Upper lobe of left lung (tissue), 6 donors: Measurements from ENCODE around the gene TTC7B. TPM values are rescaled to one million over a fixed set of nuclear protein-coding genes. Genes with fewer than 3 reads are reported as not detected.

Experiments
- ATAC-seq, 2 donors: fragments of 200-7000 bp; cut with Tn5 transposase; one replicate each; pipeline ENCODE4 v1.9.1; 2022; ENCODE audit warnings: mild to moderate bottlenecking in 2 of 2, moderate library complexity in 2 of 2; ENCODE audit not compliant: low FRiP score in 2 of 2
- DNase-seq, 2 donors: peaks; one replicate each; pipeline ENCODE4 v3.0.0-alpha.2; 2019 to 2020
- H3K27ac ChIP-seq, 4 donors: fragments of 200-600 bp; sonication (generic); one replicate each; pipeline ENCODE4 v1.5.1; 2016 to 2019
- H3K27me3 ChIP-seq, 4 donors: fragments of 200-600 bp; sonication (generic); one replicate each; pipeline ENCODE4 v1.5.1; 2017 to 2019
- H3K36me3 ChIP-seq, 4 donors: fragments of 200-600 bp; sonication (generic); one replicate each; pipeline ENCODE4 v1.5.1; 2016 to 2019
- H3K4me1 ChIP-seq, 4 donors: fragments of 200-600 bp; sonication (generic); one replicate each; pipeline ENCODE4 v1.5.1; 2018 to 2019
- H3K4me3 ChIP-seq, 4 donors: fragments of 200-600 bp; sonication (generic); one replicate each; pipeline ENCODE4 v1.5.1; 2017 to 2019; ENCODE audit warnings: mild to moderate bottlenecking in 2 of 4, moderate library complexity in 1 of 4
- H3K9me3 ChIP-seq, 4 donors: fragments of 200-600 bp; sonication (generic); one replicate each; pipeline ENCODE4 v1.5.1; 2018 to 2019
- EP300 ChIP-seq, 4 donors: sonication (generic); formaldehyde crosslinking; IDR thresholded peaks; one replicate each; pipeline ENCODE4 v1.5.1; 2017; ENCODE audit warnings: antibody characterized with exemption in 4 of 4, control low read depth in 2 of 4
- POLR2A ChIP-seq, 4 donors: fragments of 450-650 bp; IDR thresholded peaks; one replicate each; pipeline ENCODE4 v1.5.1; 2016 to 2017; ENCODE audit warnings: antibody characterized with exemption in 4 of 4, mild to moderate bottlenecking in 2 of 4
- POLR2AphosphoS5 ChIP-seq, 2 donors: sonication (generic); formaldehyde crosslinking; IDR thresholded peaks; one replicate each; pipeline ENCODE4 v1.5.1; 2017; ENCODE audit warnings: antibody characterized with exemption in 2 of 2
- WGBS, 2 donors: methylation state at CpG; one replicate each; pipeline ENCODE4 v1.1.5; 2017 to 2018; 5-methylcytosine and 5-hydroxymethylcytosine counted together
- total RNA-seq, 6 donors: library from RNA; depleted of rRNA in 4 of 6; stranded (reverse); fragments of >200 nt in 4 of 6; gene quantifications; one replicate each; pipeline versions ENCODE4 v1.1.0 to v1.2.1, GENCODE V29; 2016 to 2021
- TF ChIP-seq, protein P1 (sequence below), 6 experiments: fragments of 450-650 bp in 4 of 6; fragments of 200-600 bp in 2 of 6; sonication (generic) in 2 of 6; IDR thresholded peaks; one replicate each; pipeline ENCODE4 v1.5.1; 2016 to 2019; ENCODE audit warnings: antibody characterized with exemption in 6 of 6
- donor health status: DM: no; HTN: no; CAD: no; lungs with moderate emphysema.
- donor health status: DM: no; HTN: yes; CAD: no; lungs with severe emphysema.

The TTC7B gene
- total RNA-seq, 6 donors from 2014 or later: 13.5 to 87.3 (median 37.5) TPM

DNA sequence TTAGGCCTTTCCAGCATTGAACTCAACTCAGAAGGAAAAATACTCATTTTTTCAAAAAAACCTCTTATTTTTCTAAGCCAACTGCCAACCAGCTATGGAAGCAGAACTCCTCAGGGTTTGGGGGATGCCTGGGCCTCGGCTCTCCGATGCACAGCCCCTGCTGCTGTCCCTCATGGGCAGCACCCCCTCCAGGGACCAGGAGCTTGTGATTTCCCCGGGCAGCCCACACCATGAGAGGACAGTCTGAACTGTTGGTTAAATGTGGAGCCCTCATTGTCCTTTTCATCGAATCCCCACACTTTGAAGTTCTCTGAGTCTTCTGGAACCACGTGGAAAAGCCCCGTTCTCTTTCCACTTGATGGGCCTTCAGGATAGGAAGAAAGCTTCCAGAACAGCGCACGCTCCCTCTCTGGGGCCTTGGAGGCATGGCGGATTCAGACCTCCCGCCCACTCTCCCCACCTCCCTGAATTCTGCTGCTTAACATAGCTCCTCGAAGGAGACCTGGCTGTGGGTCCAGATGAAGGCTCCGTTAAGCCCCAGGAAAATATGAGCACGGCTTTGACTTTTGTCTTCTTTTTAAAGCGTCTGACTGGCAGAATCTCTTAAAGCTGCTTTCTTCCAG lies 262.8 kb downstream of the TTC7B start:
- Histone ChIP-seq H3K4me3 (no peak overlapping the region), H3K9me3 (no peaks in the 10 kb centered on the region), H3K27me3 (no peaks in the 10 kb centered on the region), H3K4me1 (peaks cover 0 to 17% (median 12%) of the 10 kb centered on the region in 4 donors), H3K36me3 (no peaks in the 10 kb centered on the region), H3K27ac (no peak overlapping the region)
- ATAC-seq (no peak), DNase-seq (no peak)
- TF ChIP-seq, protein P1, sequence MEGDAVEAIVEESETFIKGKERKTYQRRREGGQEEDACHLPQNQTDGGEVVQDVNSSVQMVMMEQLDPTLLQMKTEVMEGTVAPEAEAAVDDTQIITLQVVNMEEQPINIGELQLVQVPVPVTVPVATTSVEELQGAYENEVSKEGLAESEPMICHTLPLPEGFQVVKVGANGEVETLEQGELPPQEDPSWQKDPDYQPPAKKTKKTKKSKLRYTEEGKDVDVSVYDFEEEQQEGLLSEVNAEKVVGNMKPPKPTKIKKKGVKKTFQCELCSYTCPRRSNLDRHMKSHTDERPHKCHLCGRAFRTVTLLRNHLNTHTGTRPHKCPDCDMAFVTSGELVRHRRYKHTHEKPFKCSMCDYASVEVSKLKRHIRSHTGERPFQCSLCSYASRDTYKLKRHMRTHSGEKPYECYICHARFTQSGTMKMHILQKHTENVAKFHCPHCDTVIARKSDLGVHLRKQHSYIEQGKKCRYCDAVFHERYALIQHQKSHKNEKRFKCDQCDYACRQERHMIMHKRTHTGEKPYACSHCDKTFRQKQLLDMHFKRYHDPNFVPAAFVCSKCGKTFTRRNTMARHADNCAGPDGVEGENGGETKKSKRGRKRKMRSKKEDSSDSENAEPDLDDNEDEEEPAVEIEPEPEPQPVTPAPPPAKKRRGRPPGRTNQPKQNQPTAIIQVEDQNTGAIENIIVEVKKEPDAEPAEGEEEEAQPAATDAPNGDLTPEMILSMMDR (IDR thresholded peaks at IDR 0.05): no peak
- TF ChIP-seq POLR2AphosphoS5 (IDR thresholded peaks at IDR 0.05): no peak
- no peak for TF ChIP-seq EP300 (IDR thresholded peaks at IDR 0.05)
- TF ChIP-seq POLR2A (IDR thresholded peaks at IDR 0.05): no peak
- 88 to 89% methylated on average over 14 of the region's 14 CpGs for WGBS, 2 donors

DNA sequence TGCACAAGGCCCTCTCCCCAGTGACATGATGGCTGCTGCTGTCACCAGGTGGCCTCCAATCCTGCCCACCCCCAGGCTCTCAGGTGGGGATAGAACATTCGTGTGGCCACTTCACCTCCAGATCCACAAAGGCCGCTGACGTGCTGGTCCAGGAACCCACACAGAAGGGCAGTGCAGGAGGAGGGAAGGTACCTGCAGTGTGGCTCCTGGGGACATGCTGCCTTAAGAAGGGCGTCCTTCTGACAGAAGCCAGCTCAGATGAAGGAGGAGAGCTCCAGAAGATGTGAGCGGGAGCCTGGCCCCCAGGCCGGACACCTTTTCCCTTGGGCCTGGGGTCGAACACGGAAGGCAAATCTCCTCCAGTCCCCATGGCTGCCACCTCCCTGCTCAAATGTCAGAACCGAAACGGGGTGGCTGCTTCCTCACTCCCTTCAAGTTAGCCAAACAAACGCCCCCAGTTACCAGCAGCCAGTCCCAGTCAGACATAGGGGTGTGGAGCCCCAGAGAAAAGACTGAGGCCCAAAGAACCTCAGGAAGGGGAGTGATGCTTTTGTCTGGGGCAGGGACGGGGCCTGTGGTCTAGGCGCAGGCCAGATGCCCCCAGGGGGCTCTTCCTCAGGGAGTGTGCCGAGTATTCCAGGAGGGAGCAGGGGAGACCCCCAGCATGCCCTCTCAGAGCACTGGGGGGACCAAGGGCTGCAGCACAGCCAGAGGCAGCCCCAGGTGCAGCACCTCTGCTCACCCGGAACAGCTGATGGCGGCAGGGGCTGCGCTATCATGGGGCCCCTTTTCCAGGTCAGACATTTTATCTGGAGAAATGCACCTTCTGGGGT lies 263.5 kb downstream of the TTC7B start:
- peaks cover 0 to 17% (median 12%) of the 10 kb centered on the region in 4 donors for H3K4me1 ChIP-seq
- TF ChIP-seq POLR2AphosphoS5 (IDR thresholded peaks at IDR 0.05): no peak
- TF ChIP-seq, protein P1 (IDR thresholded peaks at IDR 0.05): no peak
- TF ChIP-seq EP300 (IDR thresholded peaks at IDR 0.05): no peak
- no peak for TF ChIP-seq POLR2A (IDR thresholded peaks at IDR 0.05)
- ATAC-seq (no peak), DNase-seq (no peak)
- H3K36me3 ChIP-seq: no peaks in the 10 kb centered on the region
- no peak overlapping the region for H3K27ac ChIP-seq
- H3K27me3 ChIP-seq: no peaks in the 10 kb centered on the region
- H3K9me3 ChIP-seq: no peaks in the 10 kb centered on the region
- H3K4me3 ChIP-seq: no peak overlapping the region
- WGBS, 2 donors: 94 to 95% methylated on average over 8 to 17 of the region's 17 CpGs

DNA sequence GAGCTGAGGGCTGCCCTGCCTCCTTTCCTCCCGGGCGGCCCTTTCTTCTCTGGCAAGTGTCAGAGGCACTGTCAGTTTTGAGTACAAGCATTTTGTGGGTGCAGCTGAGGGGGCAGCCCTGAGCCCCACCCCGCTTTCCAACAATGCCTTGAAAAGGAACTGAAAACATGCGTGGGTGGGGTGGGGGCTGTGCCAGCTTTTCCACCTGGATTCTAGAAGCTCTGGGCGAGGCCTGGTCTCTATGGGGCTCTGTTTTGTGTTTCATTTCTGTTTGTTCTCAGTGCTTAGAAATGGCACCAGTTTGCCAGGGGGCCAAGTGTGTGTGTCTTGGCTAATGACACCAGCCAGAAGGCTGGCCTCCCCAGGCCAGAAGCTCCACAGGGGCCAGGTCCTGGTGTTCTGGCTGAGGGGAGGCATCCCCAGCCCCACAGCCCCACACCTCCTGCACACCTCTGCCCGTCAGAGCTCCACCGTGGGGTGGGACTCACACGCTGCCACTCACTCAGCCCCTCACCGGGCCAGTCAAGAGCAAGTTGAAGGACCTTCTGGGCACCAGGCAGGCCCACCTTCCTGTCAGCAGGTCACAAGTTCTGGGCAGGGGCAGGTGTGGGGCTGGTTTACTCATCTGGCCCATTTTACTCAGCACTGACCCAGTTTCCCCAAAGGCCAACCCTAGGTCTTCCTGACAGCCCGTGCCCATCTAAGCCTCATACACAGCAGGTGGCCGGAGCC lies 264.3 kb downstream of the TTC7B start:
- DNase-seq (no peak), ATAC-seq (no peak)

DNA sequence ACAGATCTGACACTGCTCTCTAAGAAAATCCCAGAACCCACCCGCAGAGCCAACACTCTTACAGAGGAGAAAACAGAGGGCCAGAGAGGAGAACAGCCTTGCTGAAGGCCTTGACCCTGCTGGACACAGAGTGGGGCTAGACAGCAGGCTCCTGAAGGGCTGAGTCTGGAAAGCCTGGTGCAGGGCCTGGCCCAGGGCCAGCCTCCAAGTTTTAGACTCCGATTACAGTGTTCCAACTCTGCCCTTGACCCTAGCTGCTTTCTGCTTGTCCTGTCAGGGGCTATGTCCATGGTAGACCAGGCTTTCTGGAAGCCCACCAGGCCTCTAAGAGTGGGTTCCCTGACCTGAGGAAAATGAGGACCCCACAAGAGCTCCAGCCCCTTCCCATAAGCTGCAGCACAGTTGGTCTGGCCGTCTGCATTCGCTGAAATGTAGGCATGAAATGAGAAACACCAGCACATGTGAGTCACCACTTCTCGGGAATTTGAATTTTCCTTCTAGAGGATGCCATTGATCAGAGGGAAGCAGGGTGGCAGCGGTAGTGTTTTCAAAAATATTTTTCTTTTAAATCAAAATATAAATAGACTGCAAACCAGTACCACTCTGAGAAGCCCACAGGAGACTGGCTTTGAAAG lies 265.0 kb downstream of the TTC7B start:
- H3K9me3 ChIP-seq: no peaks in the 10 kb centered on the region
- no peak overlapping the region for H3K27ac ChIP-seq
- H3K4me1 ChIP-seq: peaks cover 0 to 13% (median 8%) of the 10 kb centered on the region in 4 donors
- H3K4me3 ChIP-seq: no peak overlapping the region
- DNase-seq (no peak), ATAC-seq (no peak)
- TF ChIP-seq POLR2AphosphoS5 (IDR thresholded peaks at IDR 0.05) (no peak), POLR2A (IDR thresholded peaks at IDR 0.05) (no peak), EP300 (IDR thresholded peaks at IDR 0.05) (no peak)
- TF ChIP-seq, protein P1 (IDR thresholded peaks at IDR 0.05): no peak
- WGBS, 2 donors: 88 to 94% methylated on average over 5 to 6 of the region's 6 CpGs
- no peaks in the 10 kb centered on the region for H3K36me3 ChIP-seq
- H3K27me3 ChIP-seq: no peaks in the 10 kb centered on the region

More for the DNA sequence above, 264.3 kb downstream of the TTC7B start:
- no peaks in the 10 kb centered on the region for H3K36me3 ChIP-seq
- 74 to 87% methylated on average over 6 to 11 of the region's 11 CpGs for WGBS, 2 donors
- TF ChIP-seq, protein P1 (IDR thresholded peaks at IDR 0.05): no peak
- TF ChIP-seq POLR2AphosphoS5 (IDR thresholded peaks at IDR 0.05) (no peak), EP300 (IDR thresholded peaks at IDR 0.05) (no peak), POLR2A (IDR thresholded peaks at IDR 0.05) (no peak)
- no peaks in the 10 kb centered on the region for H3K9me3 ChIP-seq
- no peak overlapping the region for H3K4me3 ChIP-seq
- no peaks in the 10 kb centered on the region for H3K27me3 ChIP-seq
- peaks cover 0 to 17% (median 12%) of the 10 kb centered on the region in 4 donors for H3K4me1 ChIP-seq
- H3K27ac ChIP-seq: no peak overlapping the region
